WTC11 (cell line): ENCODE data around the gene TNRC6A. TPM values are rescaled to one million over a fixed set of nuclear protein-coding genes. Genes with fewer than 3 reads are reported as not detected.
"Not testable (repeated sequence)": the region's sequence is repeated elsewhere in the genome, so short reads cannot be mapped to it uniquely, and the experiment has no call there.

Experiments
- ATAC-seq: fragments of 200-7000 bp; cut with Tn5 transposase; 2 replicates; pipeline ENCODE4 v1.10.0; 2021; ENCODE audit warnings: mild to moderate bottlenecking, moderate library complexity
- CTCF ChIA-PET: fragments of 300-600 bp; sonication (Branson Sonifier 250); formaldehyde crosslinking; loops from one replicate; lab custom pipeline; 2021; ENCODE audit warnings: antibody characterized with exemption; lab: Charles Lee
- POLR2A ChIA-PET: fragments of 350-600 bp; sonication (Branson Sonifier 250); formaldehyde crosslinking; loops from one replicate; lab custom pipeline; 2021; ENCODE audit warnings: antibody characterized with exemption; lab: Charles Lee
- DNase-seq: peaks from one replicate; pipeline ENCODE4 v3.0.0; 2021; ENCODE audit warnings: low spot score
- H3K27ac Mint-ChIP-seq: 2 replicates; pipeline ENCODE4 v1.8.0; 2021; ENCODE audit warnings: mixed read lengths
- H3K27me3 Mint-ChIP-seq: 2 replicates; pipeline ENCODE4 v1.8.0; 2021; ENCODE audit warnings: low read depth, mild to moderate bottlenecking, moderate library complexity, mixed read lengths
- H3K36me3 Mint-ChIP-seq: 2 replicates; pipeline ENCODE4 v1.8.0; 2021; ENCODE audit warnings: mixed read lengths
- H3K4me1 Mint-ChIP-seq: 2 replicates; pipeline ENCODE4 v1.8.0; 2022; ENCODE audit warnings: mixed read lengths
- H3K4me3 Mint-ChIP-seq: 2 replicates; pipeline ENCODE4 v1.8.0; 2021; ENCODE audit warnings: mild to moderate bottlenecking, moderate library complexity, mixed read lengths
- H3K9me3 Mint-ChIP-seq: 2 replicates; pipeline ENCODE4 v1.8.0; 2021; ENCODE audit warnings: mixed read lengths
- ESRRA ChIP-seq: sonication (generic); formaldehyde crosslinking; IDR thresholded peaks from 2 replicates; pipeline ENCODE4 v1.8.1; 2022; ENCODE audit warnings: mild to moderate bottlenecking, missing genetic modification reagents, borderline replicate concordance
- FOXP1 ChIP-seq: sonication (generic); formaldehyde crosslinking; IDR thresholded peaks from 2 replicates; pipeline ENCODE4 v1.8.0; 2022; ENCODE audit warnings: missing genetic modification reagents, mild to moderate bottlenecking, moderate library complexity, borderline replicate concordance
- NFATC4 ChIP-seq: fragments of 250-450 bp; sonication (Bioruptor Pico); IDR thresholded peaks from 2 replicates; pipeline ENCODE4 v1.9.0; 2021; ENCODE audit warnings: mild to moderate bottlenecking
- NFE2L1 ChIP-seq: sonication (generic); formaldehyde crosslinking; IDR thresholded peaks from 2 replicates; pipeline ENCODE4 v1.8.1; 2023; ENCODE audit warnings: missing genetic modification reagents
- NFYB ChIP-seq: sonication (generic); formaldehyde crosslinking; conservative IDR thresholded peaks from 2 replicates; pipeline ENCODE4 v1.8.0; 2022; ENCODE audit warnings: low read depth, missing genetic modification reagents
- OVOL2 ChIP-seq: fragments of 250-450 bp; sonication (Bioruptor Pico); IDR thresholded peaks from 2 replicates; pipeline ENCODE4 v1.9.0; 2021; ENCODE audit warnings: mild to moderate bottlenecking, borderline replicate concordance
- SMAD3 ChIP-seq: sonication (generic); formaldehyde crosslinking; IDR thresholded peaks from 2 replicates; pipeline ENCODE4 v1.8.0; 2022; ENCODE audit warnings: missing genetic modification reagents, mild to moderate bottlenecking, borderline replicate concordance
- TP53 ChIP-seq: sonication (generic); formaldehyde crosslinking; IDR thresholded peaks from 2 replicates; pipeline ENCODE4 v1.8.1; 2023; ENCODE audit warnings: mild to moderate bottlenecking, missing genetic modification reagents
- ZNF121 ChIP-seq: sonication (generic); formaldehyde crosslinking; IDR thresholded peaks from 2 replicates; pipeline ENCODE4 v1.8.0; 2023; ENCODE audit warnings: missing genetic modification reagents
- ZNF232 ChIP-seq: sonication (generic); formaldehyde crosslinking; IDR thresholded peaks from 2 replicates; pipeline ENCODE4 v1.8.0; 2022; ENCODE audit warnings: mild to moderate bottlenecking, missing genetic modification reagents
- ZNF317 ChIP-seq: sonication (generic); formaldehyde crosslinking; IDR thresholded peaks from 2 replicates; pipeline ENCODE4 v1.8.1; 2023; ENCODE audit warnings: low read depth, mild to moderate bottlenecking, moderate library complexity, missing genetic modification reagents, borderline replicate concordance
- total RNA-seq: library from RNA; stranded (reverse); gene quantifications from 3 replicates; pipeline ENCODE4 v1.2.3, GENCODE V29; 2021
- TF ChIP-seq, protein P1 (sequence below): sonication (generic); formaldehyde crosslinking; IDR thresholded peaks from 2 replicates; pipeline ENCODE4 v1.8.1; 2023; ENCODE audit warnings: mild to moderate bottlenecking, missing genetic modification reagents, moderate library complexity
- TF ChIP-seq, protein P2 (sequence below): fragments of 250-450 bp; sonication (Bioruptor Pico); IDR thresholded peaks from 2 replicates; pipeline ENCODE4 v1.9.0; 2021; ENCODE audit warnings: mild to moderate bottlenecking, borderline replicate concordance
- TF ChIP-seq, protein P3 (sequence below): sonication (generic); formaldehyde crosslinking; conservative IDR thresholded peaks from 2 replicates; pipeline ENCODE4 v1.8.1; 2023; ENCODE audit warnings: mild to moderate bottlenecking, low read depth, missing genetic modification reagents, moderate library complexity
- TF ChIP-seq, protein P4 (sequence below): sonication (generic); formaldehyde crosslinking; conservative IDR thresholded peaks from 2 replicates; pipeline ENCODE4 v1.8.1; 2022; ENCODE audit warnings: mild to moderate bottlenecking, missing genetic modification reagents

TNRC6A gene
- total RNA-seq, 1 experiment from 2014 or later: 86.3 TPM

DNA sequence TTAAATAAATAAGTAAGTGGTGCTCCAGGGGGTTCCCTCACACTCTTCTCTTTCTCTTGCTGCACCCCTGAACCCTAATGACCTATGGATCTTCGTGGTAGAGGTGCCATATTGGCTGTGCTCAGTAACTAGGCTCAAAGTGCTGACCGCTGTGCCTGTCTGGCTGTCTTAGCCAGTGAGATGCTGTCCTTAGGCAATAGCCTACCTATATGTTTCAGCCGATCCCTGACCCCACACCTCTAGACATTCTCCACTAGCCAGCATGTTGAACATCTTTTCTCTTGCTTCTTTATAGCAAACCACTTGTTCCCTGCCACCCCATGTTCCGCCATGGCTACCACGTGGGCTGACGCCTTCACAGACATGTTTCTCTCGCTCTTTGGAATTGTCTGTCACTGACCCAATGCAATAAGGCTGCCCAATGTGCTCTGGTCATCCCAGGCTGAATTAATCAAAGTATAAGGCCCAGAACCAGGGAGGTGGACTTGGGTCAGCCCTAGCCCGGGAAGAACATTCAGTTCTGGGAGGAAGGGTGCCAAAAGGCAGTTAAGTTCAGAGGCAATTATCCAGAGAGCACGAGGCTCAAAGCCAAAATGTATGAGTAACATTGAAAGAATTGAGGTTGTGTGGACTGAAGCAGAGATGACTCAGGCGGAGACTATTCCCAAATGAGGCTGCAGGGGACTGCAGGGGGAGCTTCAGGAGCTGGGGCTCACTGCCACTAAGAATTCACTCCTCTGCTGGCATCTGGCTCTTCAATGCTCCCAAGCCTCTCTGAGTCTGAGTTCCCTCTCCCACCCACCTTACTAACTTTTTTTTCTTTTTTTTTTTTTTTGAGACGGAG, 28.7 kb upstream of the TNRC6A start:
- no peak overlapping the region for H3K4me3 Mint-ChIP-seq
- H3K27me3 Mint-ChIP-seq: no peaks in the 10 kb centered on the region; the same call in 1 of the 2 replicates
- TF ChIP-seq, protein P1, sequence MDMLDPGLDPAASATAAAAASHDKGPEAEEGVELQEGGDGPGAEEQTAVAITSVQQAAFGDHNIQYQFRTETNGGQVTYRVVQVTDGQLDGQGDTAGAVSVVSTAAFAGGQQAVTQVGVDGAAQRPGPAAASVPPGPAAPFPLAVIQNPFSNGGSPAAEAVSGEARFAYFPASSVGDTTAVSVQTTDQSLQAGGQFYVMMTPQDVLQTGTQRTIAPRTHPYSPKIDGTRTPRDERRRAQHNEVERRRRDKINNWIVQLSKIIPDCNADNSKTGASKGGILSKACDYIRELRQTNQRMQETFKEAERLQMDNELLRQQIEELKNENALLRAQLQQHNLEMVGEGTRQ (CRISPR knock-in tag): no peak
- TF ChIP-seq NFATC4 (no peak), NFE2L1 (CRISPR knock-in tag) (no peak), ZNF232 (CRISPR knock-in tag) (no peak)
- peak overlapping the region; percentile 63 for H3K27ac Mint-ChIP-seq
- ChIA-PET POLR2A (interaction anchor here (0.7 kb wide), 2 partner anchors 17 to 162 kb away, joined by 4 to 5 read pairs; no protein-coding TSS in a partner anchor), CTCF (interaction anchor here (0.6 to 1.0 kb wide), 2 partner anchors 19 to 27 kb away, joined by 3 read pairs; no protein-coding TSS in a partner anchor)
- peaks cover 4% of the 10 kb centered on the region for H3K4me1 Mint-ChIP-seq
- peak; percentile 87 for ATAC-seq
- DNase-seq: no peak
- H3K36me3 Mint-ChIP-seq: no peaks in the 10 kb centered on the region
- peaks cover 6% of the 10 kb centered on the region for H3K9me3 Mint-ChIP-seq

DNA sequence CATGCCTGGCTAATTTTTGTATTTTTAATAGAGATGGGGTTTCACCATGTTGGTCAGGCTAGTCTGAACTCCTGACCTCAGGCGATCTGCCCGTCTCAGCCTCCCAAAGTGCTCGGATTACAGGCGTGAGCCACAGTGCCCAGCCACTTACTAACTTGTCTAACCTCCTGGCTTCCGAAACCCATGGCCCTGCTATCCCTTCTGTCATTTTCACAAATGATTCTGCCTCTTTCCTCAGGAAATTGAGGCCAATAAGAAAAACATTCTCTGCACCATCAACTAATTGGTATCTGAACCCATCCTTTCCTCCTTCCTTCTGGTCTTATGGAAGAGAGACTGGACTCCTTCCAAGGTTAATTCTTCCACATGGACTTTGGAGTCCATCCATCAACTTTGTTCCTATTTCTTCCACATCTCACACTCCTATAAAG, 27.9 kb upstream of the TNRC6A start:
- Mint-ChIP-seq H3K36me3 (no peaks in the 10 kb centered on the region), H3K9me3 (peaks cover 6% of the 10 kb centered on the region), H3K4me1 (peaks cover 4% of the 10 kb centered on the region), H3K27ac (no peak overlapping the region), H3K4me3 (no peak overlapping the region), H3K27me3 (no peaks in the 10 kb centered on the region; the same call in 1 of the 2 replicates)
- POLR2A ChIA-PET: no interaction called here
- CTCF ChIA-PET: interaction anchor here (0.6 to 1.0 kb wide), 2 partner anchors 19 to 26 kb away, joined by 3 read pairs; no protein-coding TSS in a partner anchor
- DNase-seq: no peak
- no peak for ATAC-seq
- TF ChIP-seq ZNF232 (CRISPR knock-in tag): no peak
- TF ChIP-seq NFYB: no peak
- no peak for TF ChIP-seq ZNF121 (CRISPR knock-in tag)

DNA sequence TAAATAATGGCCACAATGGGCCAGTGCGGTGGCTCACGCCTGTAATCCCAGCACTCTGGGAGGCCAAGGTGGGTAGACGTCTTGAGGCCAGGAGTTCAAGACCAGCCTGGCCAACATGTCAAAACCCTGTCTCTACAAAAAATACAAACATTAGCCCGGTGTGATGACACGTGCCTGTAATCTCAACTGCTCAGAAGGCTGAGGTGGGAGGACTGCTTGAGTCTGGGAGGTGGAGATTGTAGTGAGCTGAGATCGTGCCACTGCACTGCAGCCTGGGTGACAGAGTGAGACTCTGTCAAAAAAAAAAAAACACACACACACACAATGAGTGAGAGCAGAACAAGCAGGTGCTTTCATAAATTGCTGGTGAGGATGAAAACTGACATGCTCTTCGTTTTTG, 21.7 kb upstream of the TNRC6A start:
- not testable (repeated sequence) for H3K36me3 Mint-ChIP-seq

DNA sequence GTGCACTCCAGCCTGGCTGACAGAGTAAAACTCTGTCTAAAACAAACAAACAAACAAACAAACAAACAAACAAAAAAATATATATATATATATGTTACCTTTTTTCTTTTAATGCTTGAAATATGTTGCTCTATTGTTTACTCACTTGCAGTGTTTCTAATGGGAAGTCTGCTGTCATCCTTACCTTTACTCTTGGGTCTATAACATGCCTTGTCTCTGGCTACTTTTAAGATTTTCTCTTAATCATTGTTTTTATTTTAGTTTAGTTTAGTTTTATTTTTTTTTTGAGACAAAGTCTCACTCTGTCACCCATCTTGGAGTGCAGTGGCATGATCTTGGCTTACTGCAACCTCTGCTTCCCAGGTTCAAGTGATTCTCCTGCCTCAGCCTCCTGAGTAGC, 16.1 kb upstream of the TNRC6A start:
- Mint-ChIP-seq H3K4me1 (no peaks in the 10 kb centered on the region), H3K27me3 (no peaks in the 10 kb centered on the region), H3K36me3 (peaks cover 3% of the 10 kb centered on the region; the same call in 1 of the 2 replicates), H3K27ac (no peak overlapping the region), H3K9me3 (peaks cover 25% of the 10 kb centered on the region), H3K4me3 (no peak overlapping the region)
- DNase-seq (no peak), ATAC-seq (no peak)
- TF ChIP-seq FOXP1: no peak
- peak; percentile 86 for TF ChIP-seq ZNF317 (CRISPR knock-in tag)
- POLR2A ChIA-PET: no interaction called here
- CTCF ChIA-PET: no interaction called here

More for the DNA sequence above, 21.7 kb upstream of the TNRC6A start:
- H3K4me1 Mint-ChIP-seq, H3K4me3 Mint-ChIP-seq, CTCF ChIA-PET, ATAC-seq, H3K9me3 Mint-ChIP-seq, H3K27ac Mint-ChIP-seq, H3K27me3 Mint-ChIP-seq, POLR2A ChIA-PET, DNase-seq: not testable (repeated sequence)

DNA sequence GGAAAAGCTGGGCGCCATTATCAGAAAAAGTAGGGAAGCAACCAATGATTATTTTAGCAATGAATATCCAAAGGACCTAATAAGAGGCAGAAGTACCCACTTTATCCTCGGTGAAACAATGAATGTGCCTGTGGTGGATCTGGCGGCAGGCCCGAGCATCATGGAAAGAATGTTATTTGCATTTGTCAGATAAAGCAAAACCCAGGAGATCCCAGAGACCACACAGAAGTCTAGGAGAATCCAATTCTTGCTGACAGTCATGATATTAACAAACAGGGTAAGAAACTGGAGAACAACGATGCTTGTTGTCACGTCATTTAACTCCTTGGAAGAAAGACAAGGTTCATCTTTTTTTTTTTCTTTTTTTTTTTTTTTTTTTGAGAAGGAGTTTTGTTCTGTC, 12.0 kb upstream of the TNRC6A start:
- ATAC-seq (no peak), DNase-seq (no peak)
- Mint-ChIP-seq H3K27me3 (no peaks in the 10 kb centered on the region; the same call in 1 of the 2 replicates), H3K27ac (no peak overlapping the region), H3K9me3 (peaks cover 23% of the 10 kb centered on the region), H3K4me3 (no peak overlapping the region), H3K4me1 (no peaks in the 10 kb centered on the region), H3K36me3 (peaks cover 3% of the 10 kb centered on the region; the same call in 1 of the 2 replicates)
- ChIA-PET CTCF (no interaction called here), POLR2A (interaction anchor here (0.6 kb wide), 1 partner anchor 17 kb away, joined by 5 read pairs; no protein-coding TSS in a partner anchor)
- TF ChIP-seq TP53 (CRISPR knock-in tag) (no peak), SMAD3 (CRISPR knock-in tag) (no peak), OVOL2 (CRISPR knock-in tag) (no peak), ESRRA (CRISPR knock-in tag) (no peak)
- TF ChIP-seq, protein P2, sequence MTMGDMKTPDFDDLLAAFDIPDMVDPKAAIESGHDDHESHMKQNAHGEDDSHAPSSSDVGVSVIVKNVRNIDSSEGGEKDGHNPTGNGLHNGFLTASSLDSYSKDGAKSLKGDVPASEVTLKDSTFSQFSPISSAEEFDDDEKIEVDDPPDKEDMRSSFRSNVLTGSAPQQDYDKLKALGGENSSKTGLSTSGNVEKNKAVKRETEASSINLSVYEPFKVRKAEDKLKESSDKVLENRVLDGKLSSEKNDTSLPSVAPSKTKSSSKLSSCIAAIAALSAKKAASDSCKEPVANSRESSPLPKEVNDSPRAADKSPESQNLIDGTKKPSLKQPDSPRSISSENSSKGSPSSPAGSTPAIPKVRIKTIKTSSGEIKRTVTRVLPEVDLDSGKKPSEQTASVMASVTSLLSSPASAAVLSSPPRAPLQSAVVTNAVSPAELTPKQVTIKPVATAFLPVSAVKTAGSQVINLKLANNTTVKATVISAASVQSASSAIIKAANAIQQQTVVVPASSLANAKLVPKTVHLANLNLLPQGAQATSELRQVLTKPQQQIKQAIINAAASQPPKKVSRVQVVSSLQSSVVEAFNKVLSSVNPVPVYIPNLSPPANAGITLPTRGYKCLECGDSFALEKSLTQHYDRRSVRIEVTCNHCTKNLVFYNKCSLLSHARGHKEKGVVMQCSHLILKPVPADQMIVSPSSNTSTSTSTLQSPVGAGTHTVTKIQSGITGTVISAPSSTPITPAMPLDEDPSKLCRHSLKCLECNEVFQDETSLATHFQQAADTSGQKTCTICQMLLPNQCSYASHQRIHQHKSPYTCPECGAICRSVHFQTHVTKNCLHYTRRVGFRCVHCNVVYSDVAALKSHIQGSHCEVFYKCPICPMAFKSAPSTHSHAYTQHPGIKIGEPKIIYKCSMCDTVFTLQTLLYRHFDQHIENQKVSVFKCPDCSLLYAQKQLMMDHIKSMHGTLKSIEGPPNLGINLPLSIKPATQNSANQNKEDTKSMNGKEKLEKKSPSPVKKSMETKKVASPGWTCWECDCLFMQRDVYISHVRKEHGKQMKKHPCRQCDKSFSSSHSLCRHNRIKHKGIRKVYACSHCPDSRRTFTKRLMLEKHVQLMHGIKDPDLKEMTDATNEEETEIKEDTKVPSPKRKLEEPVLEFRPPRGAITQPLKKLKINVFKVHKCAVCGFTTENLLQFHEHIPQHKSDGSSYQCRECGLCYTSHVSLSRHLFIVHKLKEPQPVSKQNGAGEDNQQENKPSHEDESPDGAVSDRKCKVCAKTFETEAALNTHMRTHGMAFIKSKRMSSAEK (CRISPR knock-in tag): no peak
- TF ChIP-seq, protein P3, sequence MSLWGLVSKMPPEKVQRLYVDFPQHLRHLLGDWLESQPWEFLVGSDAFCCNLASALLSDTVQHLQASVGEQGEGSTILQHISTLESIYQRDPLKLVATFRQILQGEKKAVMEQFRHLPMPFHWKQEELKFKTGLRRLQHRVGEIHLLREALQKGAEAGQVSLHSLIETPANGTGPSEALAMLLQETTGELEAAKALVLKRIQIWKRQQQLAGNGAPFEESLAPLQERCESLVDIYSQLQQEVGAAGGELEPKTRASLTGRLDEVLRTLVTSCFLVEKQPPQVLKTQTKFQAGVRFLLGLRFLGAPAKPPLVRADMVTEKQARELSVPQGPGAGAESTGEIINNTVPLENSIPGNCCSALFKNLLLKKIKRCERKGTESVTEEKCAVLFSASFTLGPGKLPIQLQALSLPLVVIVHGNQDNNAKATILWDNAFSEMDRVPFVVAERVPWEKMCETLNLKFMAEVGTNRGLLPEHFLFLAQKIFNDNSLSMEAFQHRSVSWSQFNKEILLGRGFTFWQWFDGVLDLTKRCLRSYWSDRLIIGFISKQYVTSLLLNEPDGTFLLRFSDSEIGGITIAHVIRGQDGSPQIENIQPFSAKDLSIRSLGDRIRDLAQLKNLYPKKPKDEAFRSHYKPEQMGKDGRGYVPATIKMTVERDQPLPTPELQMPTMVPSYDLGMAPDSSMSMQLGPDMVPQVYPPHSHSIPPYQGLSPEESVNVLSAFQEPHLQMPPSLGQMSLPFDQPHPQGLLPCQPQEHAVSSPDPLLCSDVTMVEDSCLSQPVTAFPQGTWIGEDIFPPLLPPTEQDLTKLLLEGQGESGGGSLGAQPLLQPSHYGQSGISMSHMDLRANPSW (CRISPR knock-in tag): no peak
- TF ChIP-seq, protein P4, sequence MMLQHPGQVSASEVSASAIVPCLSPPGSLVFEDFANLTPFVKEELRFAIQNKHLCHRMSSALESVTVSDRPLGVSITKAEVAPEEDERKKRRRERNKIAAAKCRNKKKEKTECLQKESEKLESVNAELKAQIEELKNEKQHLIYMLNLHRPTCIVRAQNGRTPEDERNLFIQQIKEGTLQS (CRISPR knock-in tag): no peak
